GM19452 (cell line): ENCODE measurements around the gene IL13.
"Not testable (repeated sequence)": the region's sequence is repeated elsewhere in the genome, so short reads cannot be mapped to it uniquely, and the experiment has no call there.

Source experiments
- ATAC-seq: cut with Tn5 transposase; IDR thresholded peaks from one replicate; pipeline ENCODE4 v1.9.1; 2021; ENCODE audit not compliant: unreplicated experiment

The IL13 gene

DNA sequence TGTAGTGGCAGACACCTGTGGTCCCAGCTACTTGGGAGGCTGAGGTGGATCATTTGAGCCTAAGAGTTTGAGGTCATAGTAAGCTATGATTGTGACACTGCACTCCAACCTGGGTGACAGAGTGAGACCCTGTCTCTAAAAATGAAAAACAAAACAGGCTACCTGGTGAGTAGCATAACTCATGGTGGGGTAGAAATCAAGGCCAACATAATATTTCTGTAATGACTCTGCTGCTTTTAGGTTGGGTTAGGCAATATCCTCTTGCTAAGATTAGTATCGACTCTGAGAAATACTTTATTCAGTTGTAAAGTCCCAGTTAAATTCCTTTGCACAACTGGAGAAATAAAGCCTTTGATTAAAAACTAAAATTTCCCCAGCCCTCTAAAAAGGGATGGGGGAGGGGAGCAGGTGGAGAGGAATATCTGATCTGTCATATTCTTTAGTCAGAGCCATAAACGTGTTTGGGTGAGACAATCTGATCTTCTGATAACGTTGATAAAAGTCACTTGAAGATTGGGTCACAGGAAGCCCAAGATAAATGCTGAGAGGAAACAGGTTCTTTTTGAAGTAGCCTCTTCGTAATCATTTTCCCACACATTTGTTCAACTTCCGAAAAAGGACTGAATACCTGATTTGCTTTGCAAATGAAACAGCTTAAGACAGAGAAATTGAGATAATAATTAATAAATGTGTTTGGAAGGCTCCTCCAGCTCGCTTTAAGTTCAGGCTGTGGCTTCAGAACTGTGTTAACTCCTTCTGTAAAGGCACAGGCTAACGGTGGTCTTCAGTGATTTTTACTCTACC is 30.8 kb downstream of the IL13 start:
- no peak for ATAC-seq

DNA sequence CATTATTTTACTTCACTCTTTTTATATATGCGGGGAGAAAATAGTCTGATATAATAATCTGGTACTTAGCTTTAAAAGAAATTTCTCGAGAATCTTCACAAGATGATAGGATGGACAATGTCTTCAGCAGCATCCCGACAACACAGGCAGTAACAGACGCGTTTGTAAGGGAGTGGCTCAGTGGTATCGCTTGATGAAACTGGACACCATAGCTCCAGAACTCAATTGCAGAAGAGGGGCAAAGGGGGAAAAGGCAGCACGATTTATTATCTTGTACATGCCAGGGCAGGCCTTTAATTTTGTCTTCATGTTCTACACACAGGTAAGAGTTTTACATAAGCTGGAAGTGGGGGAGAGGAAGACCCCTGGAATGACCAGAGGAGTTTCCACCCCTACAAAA is 31.5 kb downstream of the IL13 start:
- no peak for ATAC-seq

DNA sequence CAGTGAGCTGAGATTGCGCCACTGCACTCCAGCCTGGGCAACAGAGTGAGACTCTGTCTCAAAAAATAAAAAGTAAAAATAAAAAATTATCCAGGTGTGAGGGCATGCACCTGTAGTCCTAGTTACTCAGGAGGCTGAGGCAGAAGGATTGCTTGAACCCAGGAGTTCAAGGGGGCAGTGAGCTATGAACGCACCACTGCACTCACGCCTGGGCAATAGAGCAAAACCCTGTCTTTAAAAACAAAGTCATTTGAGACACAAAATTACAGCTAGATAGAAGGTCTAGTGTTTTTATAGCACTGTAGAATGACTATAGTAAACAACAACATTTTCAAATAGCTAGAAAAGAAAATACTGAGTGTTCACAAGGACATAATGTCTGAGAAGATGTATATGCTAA is 32.2 kb downstream of the IL13 start:
- ATAC-seq, result no peak

DNA sequence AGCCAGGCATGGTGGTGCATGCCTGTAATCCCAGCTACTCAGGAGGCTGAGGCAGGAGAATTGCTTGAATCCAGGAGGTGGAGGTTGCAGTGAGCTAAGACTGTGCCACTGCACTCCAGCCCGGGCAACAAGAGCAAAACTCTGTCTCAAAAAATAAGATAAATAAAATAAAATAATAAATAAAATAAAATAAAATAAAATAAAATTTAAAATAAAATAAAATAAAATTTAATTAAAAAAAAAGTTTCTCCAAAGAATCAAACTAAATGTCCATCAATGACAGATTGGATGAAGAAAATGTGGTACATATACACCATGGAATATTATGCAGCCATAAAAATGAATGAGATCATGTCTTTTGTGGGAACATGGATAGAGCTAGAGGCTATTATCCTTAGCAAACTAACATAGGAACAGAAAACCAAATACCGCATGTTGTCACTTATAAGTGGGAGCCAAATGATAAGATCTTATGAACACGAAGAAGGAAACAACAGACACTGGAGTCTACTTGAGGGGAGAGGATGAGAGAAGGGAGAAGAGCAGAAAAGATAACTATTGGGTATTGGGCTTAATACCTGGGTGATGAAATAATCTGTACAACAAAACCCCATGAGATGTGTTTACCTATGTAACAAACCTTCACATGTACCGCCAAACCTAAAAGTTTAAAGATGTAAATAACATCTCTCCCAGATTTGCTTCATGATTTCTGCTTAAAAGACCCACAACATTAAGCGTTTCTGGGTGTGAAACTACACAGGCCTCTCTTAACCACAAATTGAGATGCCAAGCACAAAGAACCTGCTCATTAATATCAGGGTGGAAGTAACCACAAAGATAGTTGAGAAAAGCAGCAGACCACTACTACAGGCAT is 34.0 kb downstream of the IL13 start:
- ATAC-seq, result not testable (repeated sequence)

DNA sequence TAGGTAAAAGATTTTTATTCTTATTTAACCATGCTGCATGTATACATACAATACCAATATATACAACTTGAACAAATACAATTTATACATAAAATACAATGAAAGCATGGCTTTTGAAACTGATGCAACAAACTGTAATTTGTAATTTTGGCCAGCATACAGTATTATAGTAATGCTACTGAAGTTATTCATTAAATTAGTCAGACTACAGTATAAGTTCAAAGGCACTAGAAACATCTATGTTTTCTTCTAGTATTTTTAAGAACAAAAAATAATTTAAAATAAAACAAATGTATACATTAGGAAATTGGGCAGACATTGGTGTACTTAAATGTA is 34.6 kb downstream of the IL13 start:
- ATAC-seq, result no peak

DNA sequence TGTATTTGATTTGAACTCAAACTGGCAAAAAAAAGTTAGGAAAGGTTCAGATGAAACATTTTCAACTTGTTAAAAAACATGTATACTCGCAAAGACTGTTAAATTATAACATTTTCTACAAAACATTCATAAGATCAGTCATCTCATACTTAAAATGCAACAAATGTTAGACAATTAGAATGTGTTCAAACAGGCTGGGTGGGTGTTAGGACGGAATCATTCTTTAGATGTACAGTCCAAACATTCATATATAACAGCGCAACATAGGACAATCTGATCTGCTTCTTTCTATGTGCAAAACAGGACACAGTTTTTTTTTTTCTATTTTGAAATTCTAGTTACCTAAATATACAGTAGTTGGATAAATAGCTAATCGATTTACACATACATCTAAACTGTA is 38.0 kb downstream of the IL13 start:
- no peak for ATAC-seq

DNA sequence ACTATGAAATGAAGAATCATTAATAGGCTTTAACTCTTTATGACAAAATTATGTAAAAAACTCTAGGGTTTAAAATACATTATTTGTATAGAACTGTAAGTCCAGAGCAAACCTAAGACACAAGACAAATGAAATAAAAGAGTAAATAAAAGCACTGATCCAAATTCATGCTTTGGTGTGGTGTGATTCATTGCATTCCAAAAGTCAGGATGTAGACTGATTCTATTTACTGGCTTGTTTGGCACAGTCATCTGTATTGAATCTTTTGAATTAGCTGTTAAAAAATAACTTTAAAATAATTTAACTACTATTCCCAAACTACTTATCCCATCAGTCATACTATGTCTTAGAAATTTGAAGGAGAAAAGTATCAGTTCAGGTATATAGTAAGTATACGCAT is 46.9 kb downstream of the IL13 start:
- ATAC-seq, result no peak

DNA sequence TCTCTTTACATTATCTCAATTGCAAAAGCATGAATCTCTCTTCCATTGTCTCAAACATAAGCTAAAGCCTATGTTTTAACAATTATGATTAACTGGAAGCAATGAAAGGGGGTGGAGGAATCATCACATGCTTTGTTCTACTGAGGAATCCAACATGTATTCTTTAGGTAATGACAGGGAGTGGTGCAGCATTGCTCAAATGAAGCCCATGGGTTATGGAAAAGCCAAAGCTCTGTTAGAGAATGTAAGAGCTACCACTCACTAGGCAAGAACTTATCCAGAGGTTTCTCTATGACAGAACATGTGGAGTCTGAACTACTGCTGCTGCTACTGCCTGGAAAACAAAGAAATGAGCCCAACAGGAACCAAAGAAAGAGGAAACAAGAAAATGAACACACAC is 50.7 kb downstream of the IL13 start:
- no peak for ATAC-seq
